Measurements from ENCODE around the gene CENPN. TPM values are rescaled to one million over a fixed set of nuclear protein-coding genes. Genes with fewer than 3 reads are reported as not detected.

CENPN gene
- total and polyA plus RNA-seq, 2 of the 13 experiments (the other 11 are each of a cell fraction or from before 2014, with no cell fraction given): 29.7 to 129 TPM

- TF ChIP-seq ZNF30 (CRISPR knock-in tag; IDR thresholded peaks at IDR 0.05) (no peak), ZNF816 (CRISPR knock-in tag; IDR thresholded peaks at IDR 0.05; ENCODE audit: borderline replicate concordance) (peak; percentile 74; the same call in 1 of the 2 replicates), ZNF597 (CRISPR knock-in tag; IDR thresholded peaks at IDR 0.05) (0 out of 2 replicates have a peak, but pooled peaks have one; percentile 73), XRCC5 (optimal IDR thresholded peaks at IDR 0.05; ENCODE audit: low read length) (peak; percentile 31), CENPX (CRISPR knock-in tag; IDR thresholded peaks at IDR 0.05) (no peak), ZNF720 (CRISPR knock-in tag; IDR thresholded peaks at IDR 0.05) (no peak), ZBTB42 (CRISPR knock-in tag; IDR thresholded peaks at IDR 0.05) (no peak; the same call in 1 of the 2 replicates), RFXANK (CRISPR knock-in tag; IDR thresholded peaks at IDR 0.05) (no peak; the same call in 1 of the 2 replicates), KLF13 (CRISPR knock-in tag; IDR thresholded peaks at IDR 0.05) (peak; percentile 88), THAP9 (CRISPR knock-in tag; IDR thresholded peaks at IDR 0.05; ENCODE audit: borderline replicate concordance) (peak; percentile 97), FOXJ3 (CRISPR knock-in tag; IDR thresholded peaks at IDR 0.05; ENCODE audit: borderline replicate concordance) (peak; percentile 71), KDM5A (IDR thresholded peaks at IDR 0.05; ENCODE audit: borderline replicate concordance, low read length) (peak; percentile 91), HCFC1 (IDR thresholded peaks at IDR 0.05; ENCODE audit: low read depth, low read length) (peak; percentile 54; the same call in 1 of the 2 replicates), ZSCAN29 (CRISPR knock-in tag; conservative IDR thresholded peaks at IDR 0.05) (no peak), ZBTB33 (CRISPR knock-in tag; IDR thresholded peaks at IDR 0.05) (peak; percentile 38), PLSCR1 (CRISPR knock-in tag; IDR thresholded peaks at IDR 0.05; ENCODE audit: borderline replicate concordance) (no peak), NR2F1 (CRISPR knock-in tag; IDR thresholded peaks at IDR 0.05) (0 out of 4 replicates have a peak, but pooled peaks have one; percentile 8 to 19), REXO4 (CRISPR knock-in tag; IDR thresholded peaks at IDR 0.05; ENCODE audit: borderline replicate concordance) (0 out of 2 replicates have a peak, but pooled peaks have one; percentile 49), REPIN1 (CRISPR knock-in tag; IDR thresholded peaks at IDR 0.05; ENCODE audit: borderline replicate concordance, low read depth) (peak; percentile 96)
Observed at GRCh38 chr16:81077076-81077940, 70.3 kb downstream of the CENPN start, which contains the start of gene C16orf46 (continued).

Measured in HepG2 (cell line).